Measurements from ENCODE around the gene POLR3B. TPM values are rescaled to one million over a fixed set of nuclear protein-coding genes. Genes with fewer than 3 reads are reported as not detected.

Gene POLR3B
- total and polyA plus RNA-seq, 9 of the 15 experiments (the other 6 are each of a cell fraction or from before 2014, with no cell fraction given), result 7.6 to 17.9 (median 14.4) TPM

DNA sequence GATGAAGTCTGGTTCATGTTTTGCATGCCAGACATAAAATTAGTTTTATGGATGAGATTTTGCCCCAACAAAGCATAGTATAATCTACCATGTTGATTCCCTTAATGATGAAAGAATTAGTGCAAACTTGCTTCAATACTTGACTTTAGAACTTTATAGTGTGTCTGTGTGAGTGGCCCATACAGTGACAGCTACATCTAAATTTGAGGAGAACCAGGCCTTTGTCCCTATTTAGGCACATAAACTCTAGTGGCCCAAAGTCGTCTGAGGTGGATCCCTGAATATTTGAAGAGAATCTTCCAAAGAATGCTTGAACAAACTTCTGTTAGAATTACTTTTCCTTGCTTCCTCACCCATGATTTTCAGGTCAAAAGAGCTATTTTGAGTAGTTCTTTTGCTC, 70.4 kb downstream of the POLR3B start (continued):
- TF ChIP-seq NUFIP1 (IDR thresholded peaks at IDR 0.05; ENCODE audit: partially characterized antibody), result no peak
- no peak for TF ChIP-seq ELF2 (CRISPR knock-in tag; IDR thresholded peaks at IDR 0.05)
- TF ChIP-seq STAT5A (IDR thresholded peaks at IDR 0.05; ENCODE audit: borderline replicate concordance, low read length), result no peak
- TF ChIP-seq ZNF140 (CRISPR knock-in tag; IDR thresholded peaks at IDR 0.05), result no peak
- no peak for TF ChIP-seq PHB (CRISPR knock-in tag; IDR thresholded peaks at IDR 0.05)
- TF ChIP-seq RNF2 (IDR thresholded peaks at IDR 0.05), result no peak
- TF ChIP-seq GTF2E2 (tag; IDR thresholded peaks at IDR 0.05), result no peak
- no peak for TF ChIP-seq ZNF644 (tag; IDR thresholded peaks at IDR 0.05; ENCODE audit: low read depth)

DNA sequence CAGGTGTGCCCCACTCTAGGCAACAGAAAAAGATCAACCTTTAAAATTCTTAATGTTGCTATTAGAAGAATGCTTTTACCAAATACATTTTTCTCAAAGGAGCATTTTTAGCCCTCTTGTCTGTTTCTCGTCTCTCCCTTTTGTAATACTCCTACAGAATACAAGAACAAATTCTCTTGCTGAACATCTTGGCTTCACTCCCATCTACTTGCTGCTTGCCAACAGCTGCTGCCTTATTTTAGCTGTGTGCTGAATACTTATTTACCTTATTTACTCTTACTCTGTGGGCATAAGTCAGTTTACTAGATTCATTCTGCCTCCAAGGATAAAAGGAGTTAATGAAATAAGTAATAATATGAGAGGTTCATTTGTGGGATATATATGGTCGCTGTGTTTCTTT, 70.8 kb downstream of the POLR3B start:
- intact Hi-C loops (cut with micrococcal nuclease), result no loop called here
- DNase-seq (ENCODE audit: extremely low read depth in 1 of 4, low spot score in 3 of 4) (no peak), FAIRE-seq (no peak), ATAC-seq (no peak)
- no TSS peak for BruUV-seq (replicated peaks)
- TF ChIP-seq ZBTB7A (IDR thresholded peaks at IDR 0.05; ENCODE audit: borderline replicate concordance, control insufficient read depth, low read depth, low read length) (no peak), XRCC3 (IDR thresholded peaks at IDR 0.05) (no peak), BDP1 (IDR thresholded peaks at IDR 0.05; ENCODE audit: insufficient read depth, insufficient read length) (no peak), MAZ (CRISPR knock-in tag; conservative IDR thresholded peaks at IDR 0.05 in 1 of 2, IDR thresholded peaks at IDR 0.05 in 1 of 2) (no peak)
- TF ChIP-seq, protein P1, sequence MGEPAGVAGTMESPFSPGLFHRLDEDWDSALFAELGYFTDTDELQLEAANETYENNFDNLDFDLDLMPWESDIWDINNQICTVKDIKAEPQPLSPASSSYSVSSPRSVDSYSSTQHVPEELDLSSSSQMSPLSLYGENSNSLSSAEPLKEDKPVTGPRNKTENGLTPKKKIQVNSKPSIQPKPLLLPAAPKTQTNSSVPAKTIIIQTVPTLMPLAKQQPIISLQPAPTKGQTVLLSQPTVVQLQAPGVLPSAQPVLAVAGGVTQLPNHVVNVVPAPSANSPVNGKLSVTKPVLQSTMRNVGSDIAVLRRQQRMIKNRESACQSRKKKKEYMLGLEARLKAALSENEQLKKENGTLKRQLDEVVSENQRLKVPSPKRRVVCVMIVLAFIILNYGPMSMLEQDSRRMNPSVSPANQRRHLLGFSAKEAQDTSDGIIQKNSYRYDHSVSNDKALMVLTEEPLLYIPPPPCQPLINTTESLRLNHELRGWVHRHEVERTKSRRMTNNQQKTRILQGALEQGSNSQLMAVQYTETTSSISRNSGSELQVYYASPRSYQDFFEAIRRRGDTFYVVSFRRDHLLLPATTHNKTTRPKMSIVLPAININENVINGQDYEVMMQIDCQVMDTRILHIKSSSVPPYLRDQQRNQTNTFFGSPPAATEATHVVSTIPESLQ (CRISPR knock-in tag; IDR thresholded peaks at IDR 0.05), result no peak
- Histone ChIP-seq H3K4me1 (replicated peaks in 1 of 2; ENCODE audit: control insufficient read depth in 2 of 2, insufficient read depth in 2 of 2, low read length in 2 of 2) (no peaks in the 10 kb centered on the region), H2AFZ (ENCODE audit: low read depth, low read length) (no peak overlapping the region), H3K79me2 (ENCODE audit: control insufficient read depth, insufficient read depth, low read length) (no peaks in the 10 kb centered on the region), H3K36me3 (ENCODE audit: control insufficient read depth, insufficient read depth, low read length) (peaks cover 23% of the 10 kb centered on the region; the same call in 1 of the 3 replicates), H3K9ac (ENCODE audit: insufficient read depth in 1 of 2, low read depth in 2 of 2, low read length in 2 of 2) (no peak overlapping the region), H3K27ac (ENCODE audit: extremely low read depth, low read depth, low read length) (no peak overlapping the region), H3K4me2 (ENCODE audit: insufficient read depth, low read length) (no peak overlapping the region), H3K4me3 (no peak overlapping the region), H4K20me1 (replicated peaks; ENCODE audit: control insufficient read depth, insufficient read depth, low read length) (no peaks in the 10 kb centered on the region), H3K27me3 (ENCODE audit: control insufficient read depth in 2 of 2, insufficient read depth in 2 of 2, low read length in 2 of 2) (no peaks in the 10 kb centered on the region), H3K9me3 (replicated peaks; ENCODE audit: control insufficient read depth, insufficient read depth, low read depth, low read length) (no peaks in the 10 kb centered on the region), H3K9me1 (ENCODE audit: control insufficient read depth, insufficient read depth, low read length) (no peaks in the 10 kb centered on the region)
- POLR2A ChIA-PET, result no interaction called here
- CTCF ChIA-PET (ENCODE audit: low intra/inter-chr PET ratio), result no interaction called here
- 69% methylated on average over 2 of the region's 2 CpGs for WGBS (ENCODE audit: insufficient coverage, low coverage, missing lambda C conversion rate)
- in situ Hi-C loops (cut with MboI), result no loop called here

Measured in K562 (cell line).